IPS-18a (cell line): Measurements from ENCODE around the gene TSPAN3.

Experiments
- H3K27ac ChIP-seq: one replicate; pipeline ENCODE4 v1.5.1; 2013; ENCODE audit warnings: low read length
- H3K27me3 ChIP-seq: one replicate; pipeline ENCODE4 v1.6.1; 2013; ENCODE audit warnings: mild to moderate bottlenecking, low read length; ENCODE audit not compliant: control insufficient read depth, insufficient read depth
- H3K36me3 ChIP-seq: one replicate; pipeline ENCODE4 v1.6.1; 2013; ENCODE audit warnings: low read depth, low read length; ENCODE audit not compliant: control insufficient read depth
- H3K4me1 ChIP-seq: one replicate; pipeline ENCODE4 v1.6.1; 2013; ENCODE audit warnings: low read depth, low read length; ENCODE audit not compliant: control insufficient read depth
- H3K4me3 ChIP-seq: one replicate; pipeline ENCODE4 v1.5.1; 2013; ENCODE audit warnings: low read length
- H3K9ac ChIP-seq: one replicate; pipeline ENCODE4 v1.6.1; 2013; ENCODE audit warnings: mild to moderate bottlenecking, low read length, moderate library complexity
- H3K9me3 ChIP-seq: one replicate; pipeline ENCODE4 v1.6.1; 2013; ENCODE audit warnings: low read depth, low read length; ENCODE audit not compliant: control insufficient read depth

The TSPAN3 gene

GRCh38 chr15:77046704-77047412, 24.1 kb downstream of the TSPAN3 start:
- Histone ChIP-seq H3K4me1 (no peaks in the 10 kb centered on the region), H3K9me3 (no peaks in the 10 kb centered on the region), H3K27ac (no peak overlapping the region), H3K9ac (no peak overlapping the region), H3K4me3 (no peak overlapping the region), H3K36me3 (peaks cover 53% of the 10 kb centered on the region), H3K27me3 (no peaks in the 10 kb centered on the region)

- Histone ChIP-seq H3K9me3 (no peaks in the 10 kb centered on the region), H3K36me3 (peaks cover 53% of the 10 kb centered on the region), H3K4me1 (no peaks in the 10 kb centered on the region), H3K27me3 (no peaks in the 10 kb centered on the region), H3K4me3 (no peak overlapping the region), H3K9ac (no peak overlapping the region), H3K27ac (no peak overlapping the region)
Measured at GRCh38 chr15:77045985-77046384, 24.9 kb downstream of the TSPAN3 start.

GRCh38 chr15:77044228-77045042, 26.5 kb downstream of the TSPAN3 start:
- Histone ChIP-seq H3K4me3 (no peak overlapping the region), H3K4me1 (no peaks in the 10 kb centered on the region), H3K27me3 (no peaks in the 10 kb centered on the region), H3K36me3 (peaks cover 52% of the 10 kb centered on the region), H3K27ac (no peak overlapping the region), H3K9ac (no peak overlapping the region), H3K9me3 (no peaks in the 10 kb centered on the region)

- Histone ChIP-seq H3K36me3 (peaks cover 47% of the 10 kb centered on the region), H3K9me3 (no peaks in the 10 kb centered on the region), H3K27ac (no peak overlapping the region)
Measured at GRCh38 chr15:77042955-77043920, 27.7 kb downstream of the TSPAN3 start.

GRCh38 chr15:77042245-77042919, 28.5 kb downstream of the TSPAN3 start:
- H3K27ac ChIP-seq: no peak overlapping the region

More at GRCh38 chr15:77042955-77043920, 27.7 kb downstream of the TSPAN3 start:
- Histone ChIP-seq H3K9ac (no peak overlapping the region), H3K4me1 (no peaks in the 10 kb centered on the region), H3K27me3 (no peaks in the 10 kb centered on the region), H3K4me3 (no peak overlapping the region)

GRCh38 chr15:77040673-77041072, 30.2 kb downstream of the TSPAN3 start:
- Histone ChIP-seq H3K27me3 (no peaks in the 10 kb centered on the region), H3K27ac (no peak overlapping the region), H3K9ac (no peak overlapping the region), H3K36me3 (peaks cover 27% of the 10 kb centered on the region), H3K4me1 (no peaks in the 10 kb centered on the region), H3K4me3 (no peak overlapping the region), H3K9me3 (no peaks in the 10 kb centered on the region)

More at GRCh38 chr15:77042245-77042919, 28.5 kb downstream of the TSPAN3 start:
- Histone ChIP-seq H3K27me3 (no peaks in the 10 kb centered on the region), H3K4me1 (no peaks in the 10 kb centered on the region), H3K36me3 (peaks cover 41% of the 10 kb centered on the region), H3K9ac (no peak overlapping the region), H3K9me3 (no peaks in the 10 kb centered on the region), H3K4me3 (no peak overlapping the region)

GRCh38 chr15:77039848-77040247, 31.1 kb downstream of the TSPAN3 start:
- no peak overlapping the region for H3K4me3 ChIP-seq
- no peak overlapping the region for H3K9ac ChIP-seq
- H3K4me1 ChIP-seq: no peaks in the 10 kb centered on the region
- H3K9me3 ChIP-seq: no peaks in the 10 kb centered on the region
- no peaks in the 10 kb centered on the region for H3K27me3 ChIP-seq
- no peak overlapping the region for H3K27ac ChIP-seq
- H3K36me3 ChIP-seq: peaks cover 21% of the 10 kb centered on the region

- Histone ChIP-seq H3K4me3 (no peak overlapping the region), H3K36me3 (peaks cover 16% of the 10 kb centered on the region), H3K9me3 (no peaks in the 10 kb centered on the region), H3K27me3 (no peaks in the 10 kb centered on the region), H3K27ac (no peak overlapping the region), H3K4me1 (no peaks in the 10 kb centered on the region), H3K9ac (no peak overlapping the region)
Measured at GRCh38 chr15:77039217-77039533, 31.7 kb downstream of the TSPAN3 start.

GRCh38 chr15:77038312-77039216, 32.3 kb downstream of the TSPAN3 start:
- no peak overlapping the region for H3K27ac ChIP-seq
- no peaks in the 10 kb centered on the region for H3K27me3 ChIP-seq
- H3K4me1 ChIP-seq: no peaks in the 10 kb centered on the region
- no peak overlapping the region for H3K4me3 ChIP-seq
- H3K9me3 ChIP-seq: no peaks in the 10 kb centered on the region
- peaks cover 15% of the 10 kb centered on the region for H3K36me3 ChIP-seq
- H3K9ac ChIP-seq: no peak overlapping the region

- Histone ChIP-seq H3K4me3 (no peak overlapping the region), H3K36me3 (peaks cover 13% of the 10 kb centered on the region), H3K9ac (no peak overlapping the region), H3K27me3 (no peaks in the 10 kb centered on the region), H3K4me1 (no peaks in the 10 kb centered on the region), H3K27ac (no peak overlapping the region), H3K9me3 (no peaks in the 10 kb centered on the region)
Measured at GRCh38 chr15:77037388-77038209, 33.3 kb downstream of the TSPAN3 start.
